Endothelial cell of umbilical vein (primary cell): ENCODE data around the gene CTNND2.

Experiments used
- EZH2 ChIP-seq: IDR thresholded peaks from 2 replicates; pipeline ENCODE4 v1.6.1; 2012; ENCODE audit warnings: borderline replicate concordance, low read depth, mild to moderate bottlenecking, moderate library complexity, low read length, inconsistent platforms; ENCODE audit not compliant: severe bottlenecking
- FOS ChIP-seq: IDR thresholded peaks from 2 replicates; pipeline ENCODE4 v1.6.1; 2011; ENCODE audit warnings: mild to moderate bottlenecking, low read length, moderate library complexity, borderline replicate concordance; ENCODE audit not compliant: insufficient read depth
- GATA2 ChIP-seq: IDR thresholded peaks from 2 replicates; pipeline ENCODE4 v1.7.0; 2011; ENCODE audit warnings: low read depth, mild to moderate bottlenecking, moderate library complexity, mixed read lengths, low read length; ENCODE audit not compliant: insufficient read length, insufficient read depth
- JUN ChIP-seq: IDR thresholded peaks from 2 replicates; pipeline ENCODE4 v1.6.1; 2011; ENCODE audit warnings: borderline replicate concordance, low read depth; ENCODE audit not compliant: insufficient read length, insufficient read depth
- MYC ChIP-seq: IDR thresholded peaks from one replicate; pipeline ENCODE4 v1.6.1; 2011; ENCODE audit warnings: mild to moderate bottlenecking, low read depth, low read length
- POLR2A ChIP-seq: IDR thresholded peaks from 2 replicates; pipeline ENCODE4 v1.6.1; 2012; ENCODE audit warnings: low read depth, mild to moderate bottlenecking, control low read depth, low read length
- POLR2AphosphoS5 ChIP-seq: IDR thresholded peaks from 2 replicates; pipeline ENCODE4 v1.6.1; 2012; ENCODE audit warnings: low read depth, mild to moderate bottlenecking, control low read depth, low read length, moderate library complexity; ENCODE audit not compliant: insufficient read depth
- TF ChIP-seq, protein P1 (sequence below), 2 donors: IDR thresholded peaks; 1 replicate in 1 of 2; 2 replicates in 1 of 2; pipeline ENCODE4 v1.5.1; 2011; ENCODE audit warnings: low read length in 2 of 2, mild to moderate bottlenecking in 2 of 2, moderate library complexity in 2 of 2, control low read depth in 1 of 2, inconsistent platforms in 1 of 2, low read depth in 1 of 2; ENCODE audit not compliant: insufficient read depth in 1 of 2; ENCODE audit errors: extremely low read depth in 1 of 2
- TF ChIP-seq, protein P2 (sequence below): IDR thresholded peaks from 2 replicates; pipeline ENCODE4 v1.6.1; 2011; ENCODE audit not compliant: insufficient read depth, insufficient read length

DNA sequence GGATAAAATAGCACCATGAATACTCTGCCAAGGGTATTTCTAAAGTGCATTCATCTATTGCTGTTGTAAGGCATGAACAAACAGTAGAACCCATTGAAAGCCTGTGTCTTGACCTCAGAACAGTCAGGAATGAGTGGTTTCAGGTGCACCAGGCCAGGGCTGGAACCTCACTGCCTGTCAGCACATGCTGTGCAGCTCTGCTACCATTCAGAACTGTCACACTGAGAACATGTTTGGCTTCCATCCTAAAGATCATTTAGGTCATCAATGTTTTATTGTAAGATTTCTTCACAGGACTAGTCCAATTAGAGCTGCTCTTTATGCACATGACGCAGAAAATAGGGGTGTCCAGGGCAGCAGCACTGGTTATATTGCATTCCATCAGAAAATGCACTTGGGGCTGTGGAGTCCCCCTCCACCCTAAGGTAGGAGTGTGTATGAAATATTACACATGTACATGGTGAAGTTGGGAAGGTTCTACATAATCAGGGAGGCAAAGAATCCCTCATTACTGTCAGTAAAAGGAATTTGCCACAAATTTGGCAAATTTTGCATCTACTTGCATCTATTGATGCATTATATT is 408.0 kb downstream of the CTNND2 start:
- TF ChIP-seq, protein P1, sequence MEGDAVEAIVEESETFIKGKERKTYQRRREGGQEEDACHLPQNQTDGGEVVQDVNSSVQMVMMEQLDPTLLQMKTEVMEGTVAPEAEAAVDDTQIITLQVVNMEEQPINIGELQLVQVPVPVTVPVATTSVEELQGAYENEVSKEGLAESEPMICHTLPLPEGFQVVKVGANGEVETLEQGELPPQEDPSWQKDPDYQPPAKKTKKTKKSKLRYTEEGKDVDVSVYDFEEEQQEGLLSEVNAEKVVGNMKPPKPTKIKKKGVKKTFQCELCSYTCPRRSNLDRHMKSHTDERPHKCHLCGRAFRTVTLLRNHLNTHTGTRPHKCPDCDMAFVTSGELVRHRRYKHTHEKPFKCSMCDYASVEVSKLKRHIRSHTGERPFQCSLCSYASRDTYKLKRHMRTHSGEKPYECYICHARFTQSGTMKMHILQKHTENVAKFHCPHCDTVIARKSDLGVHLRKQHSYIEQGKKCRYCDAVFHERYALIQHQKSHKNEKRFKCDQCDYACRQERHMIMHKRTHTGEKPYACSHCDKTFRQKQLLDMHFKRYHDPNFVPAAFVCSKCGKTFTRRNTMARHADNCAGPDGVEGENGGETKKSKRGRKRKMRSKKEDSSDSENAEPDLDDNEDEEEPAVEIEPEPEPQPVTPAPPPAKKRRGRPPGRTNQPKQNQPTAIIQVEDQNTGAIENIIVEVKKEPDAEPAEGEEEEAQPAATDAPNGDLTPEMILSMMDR (IDR thresholded peaks at IDR 0.05; ENCODE audit: extremely low read depth in 1 of 2, insufficient read depth in 1 of 2, low read depth in 1 of 2, low read length in 2 of 2), result no peak
- TF ChIP-seq POLR2A, result no peak
- no peak for TF ChIP-seq EZH2
- TF ChIP-seq, protein P2, sequence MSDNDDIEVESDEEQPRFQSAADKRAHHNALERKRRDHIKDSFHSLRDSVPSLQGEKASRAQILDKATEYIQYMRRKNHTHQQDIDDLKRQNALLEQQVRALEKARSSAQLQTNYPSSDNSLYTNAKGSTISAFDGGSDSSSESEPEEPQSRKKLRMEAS, result no peak
- no peak for TF ChIP-seq POLR2AphosphoS5
- no peak for TF ChIP-seq FOS
- no peak for TF ChIP-seq GATA2
- no peak for TF ChIP-seq JUN
- TF ChIP-seq MYC, result no peak
